ENCODE measurements around the gene YPEL4. TPM values are rescaled to one million over a fixed set of nuclear protein-coding genes. Genes with fewer than 3 reads are reported as not detected.
A peak's percentile ranks its signal among the peaks of the same experiment; 100 is the strongest.

The YPEL4 gene
- polyA plus RNA-seq, 1 of the 3 experiments (the other 2 are of a cell fraction): 2.3 TPM

DNA sequence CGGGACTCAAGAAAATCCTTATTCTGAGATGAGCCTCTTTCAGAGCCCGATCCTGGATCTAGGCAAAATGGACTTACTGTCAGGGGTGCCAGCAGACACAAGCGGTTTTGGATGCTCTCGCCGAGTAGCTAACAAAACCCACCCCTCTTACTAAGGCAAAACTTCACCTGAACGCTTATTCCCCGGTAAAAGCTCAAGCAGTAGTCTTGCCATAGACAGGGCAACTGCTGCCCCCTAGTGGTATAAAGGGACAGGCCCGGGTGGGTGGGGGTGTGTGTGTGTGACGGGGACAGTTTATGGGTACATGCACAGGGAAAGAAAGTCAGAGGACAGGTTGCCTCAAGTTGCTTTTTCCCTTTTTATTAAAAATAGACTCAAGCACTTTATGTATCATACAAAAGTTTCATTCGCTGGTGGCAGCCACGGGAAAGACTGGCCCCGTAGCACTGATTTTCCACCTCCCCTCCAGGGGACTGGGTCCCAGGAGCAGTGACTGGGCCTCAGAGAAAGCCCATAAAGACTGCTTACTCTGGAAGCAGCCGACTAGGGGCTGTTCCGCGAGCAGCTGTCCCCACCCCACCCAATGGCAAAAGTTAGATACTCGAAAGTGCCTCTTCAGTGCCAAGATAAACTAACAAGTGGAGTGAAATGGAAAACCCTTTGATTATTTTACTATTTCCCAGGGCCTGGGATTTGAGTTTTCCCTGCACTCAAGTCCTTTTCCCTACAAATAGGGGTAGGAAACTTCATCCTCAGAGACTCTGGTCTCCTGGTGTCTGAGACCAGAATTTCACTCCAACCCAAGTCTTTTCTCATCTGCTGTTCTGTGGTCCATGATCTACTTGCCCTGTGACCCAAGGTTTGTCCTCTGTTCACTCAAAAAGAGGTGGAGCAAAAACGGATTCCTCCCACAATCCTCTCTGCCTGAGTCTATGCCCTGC, 4.7 kb downstream of the YPEL4 start (continued):
- TF ChIP-seq, protein P1, sequence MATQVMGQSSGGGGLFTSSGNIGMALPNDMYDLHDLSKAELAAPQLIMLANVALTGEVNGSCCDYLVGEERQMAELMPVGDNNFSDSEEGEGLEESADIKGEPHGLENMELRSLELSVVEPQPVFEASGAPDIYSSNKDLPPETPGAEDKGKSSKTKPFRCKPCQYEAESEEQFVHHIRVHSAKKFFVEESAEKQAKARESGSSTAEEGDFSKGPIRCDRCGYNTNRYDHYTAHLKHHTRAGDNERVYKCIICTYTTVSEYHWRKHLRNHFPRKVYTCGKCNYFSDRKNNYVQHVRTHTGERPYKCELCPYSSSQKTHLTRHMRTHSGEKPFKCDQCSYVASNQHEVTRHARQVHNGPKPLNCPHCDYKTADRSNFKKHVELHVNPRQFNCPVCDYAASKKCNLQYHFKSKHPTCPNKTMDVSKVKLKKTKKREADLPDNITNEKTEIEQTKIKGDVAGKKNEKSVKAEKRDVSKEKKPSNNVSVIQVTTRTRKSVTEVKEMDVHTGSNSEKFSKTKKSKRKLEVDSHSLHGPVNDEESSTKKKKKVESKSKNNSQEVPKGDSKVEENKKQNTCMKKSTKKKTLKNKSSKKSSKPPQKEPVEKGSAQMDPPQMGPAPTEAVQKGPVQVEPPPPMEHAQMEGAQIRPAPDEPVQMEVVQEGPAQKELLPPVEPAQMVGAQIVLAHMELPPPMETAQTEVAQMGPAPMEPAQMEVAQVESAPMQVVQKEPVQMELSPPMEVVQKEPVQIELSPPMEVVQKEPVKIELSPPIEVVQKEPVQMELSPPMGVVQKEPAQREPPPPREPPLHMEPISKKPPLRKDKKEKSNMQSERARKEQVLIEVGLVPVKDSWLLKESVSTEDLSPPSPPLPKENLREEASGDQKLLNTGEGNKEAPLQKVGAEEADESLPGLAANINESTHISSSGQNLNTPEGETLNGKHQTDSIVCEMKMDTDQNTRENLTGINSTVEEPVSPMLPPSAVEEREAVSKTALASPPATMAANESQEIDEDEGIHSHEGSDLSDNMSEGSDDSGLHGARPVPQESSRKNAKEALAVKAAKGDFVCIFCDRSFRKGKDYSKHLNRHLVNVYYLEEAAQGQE (IDR thresholded peaks at IDR 0.05; ENCODE audit: low read depth, low read length): no peak
- no peak for TF ChIP-seq NRF1 (IDR thresholded peaks at IDR 0.05; ENCODE audit: low read depth, low read length)
- TF ChIP-seq GABPA (IDR thresholded peaks at IDR 0.05; ENCODE audit: low read depth): no peak
- TF ChIP-seq RAD21 (IDR thresholded peaks at IDR 0.05; ENCODE audit: low read length): peak; percentile 78
- TF ChIP-seq SIN3A (IDR thresholded peaks at IDR 0.05; ENCODE audit: borderline replicate concordance, low read depth, low read length): 0 out of 2 replicates have a peak, but pooled peaks have one; percentile 15
- TF ChIP-seq SMC3 (IDR thresholded peaks at IDR 0.05; ENCODE audit: low read depth, low read length): peak; percentile 55
- TF ChIP-seq POLR2AphosphoS5 (IDR thresholded peaks at IDR 0.05; ENCODE audit: low read depth, low read length): 0 out of 2 replicates have a peak, but pooled peaks have one; percentile 40
- TF ChIP-seq, protein P2, sequence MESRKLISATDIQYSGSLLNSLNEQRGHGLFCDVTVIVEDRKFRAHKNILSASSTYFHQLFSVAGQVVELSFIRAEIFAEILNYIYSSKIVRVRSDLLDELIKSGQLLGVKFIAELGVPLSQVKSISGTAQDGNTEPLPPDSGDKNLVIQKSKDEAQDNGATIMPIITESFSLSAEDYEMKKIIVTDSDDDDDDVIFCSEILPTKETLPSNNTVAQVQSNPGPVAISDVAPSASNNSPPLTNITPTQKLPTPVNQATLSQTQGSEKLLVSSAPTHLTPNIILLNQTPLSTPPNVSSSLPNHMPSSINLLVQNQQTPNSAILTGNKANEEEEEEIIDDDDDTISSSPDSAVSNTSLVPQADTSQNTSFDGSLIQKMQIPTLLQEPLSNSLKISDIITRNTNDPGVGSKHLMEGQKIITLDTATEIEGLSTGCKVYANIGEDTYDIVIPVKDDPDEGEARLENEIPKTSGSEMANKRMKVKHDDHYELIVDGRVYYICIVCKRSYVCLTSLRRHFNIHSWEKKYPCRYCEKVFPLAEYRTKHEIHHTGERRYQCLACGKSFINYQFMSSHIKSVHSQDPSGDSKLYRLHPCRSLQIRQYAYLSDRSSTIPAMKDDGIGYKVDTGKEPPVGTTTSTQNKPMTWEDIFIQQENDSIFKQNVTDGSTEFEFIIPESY (IDR thresholded peaks at IDR 0.05; ENCODE audit: borderline replicate concordance, low read depth): no peak

DNA sequence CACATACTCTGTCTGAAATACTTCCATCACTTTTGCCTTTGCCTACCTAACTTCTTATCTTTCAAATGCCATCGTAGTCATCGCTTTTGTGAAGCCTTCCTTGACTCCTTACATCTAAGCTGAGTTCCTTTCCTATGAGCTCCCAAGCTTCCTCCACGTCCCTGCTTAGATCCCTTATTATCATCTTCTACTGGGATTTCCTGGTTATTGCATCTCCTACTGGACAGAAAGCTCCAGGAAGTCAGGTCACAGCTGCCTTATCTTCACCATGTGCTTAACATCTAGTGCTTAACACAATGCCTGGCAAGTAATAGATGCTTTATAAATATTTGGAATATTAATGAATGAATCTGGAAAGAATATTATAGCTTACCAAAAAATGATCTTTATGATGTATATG, 5.9 kb downstream of the YPEL4 start:
- Histone ChIP-seq H2AFZ (ENCODE audit: low read depth) (no peak overlapping the region), H3K4me3 (ENCODE audit: low read depth in 2 of 2, low read length in 1 of 2) (no peak overlapping the region), H4K20me1 (ENCODE audit: insufficient read depth) (peaks cover 55% of the 10 kb centered on the region), H3K4me1 (ENCODE audit: control insufficient read depth in 1 of 2, insufficient read depth in 2 of 2, low read depth in 1 of 2, low read length in 1 of 2) (peaks cover 30 to 31% of the 10 kb centered on the region in 2 experiments; a peak in 3 of 4 replicates), H3K9me3 (no peaks in the 10 kb centered on the region), H3K27ac (ENCODE audit: low read depth in 2 of 2, low read length in 1 of 2) (no peak overlapping the region), H3F3A (replicated peaks; ENCODE audit: insufficient read depth) (peaks cover 18% of the 10 kb centered on the region), H3K4me2 (no peak overlapping the region), H3K36me3 (replicated peaks in 1 of 2; ENCODE audit: control insufficient read depth in 1 of 2, insufficient read depth in 2 of 2, low read length in 1 of 2) (peaks cover 3 to 4% of the 10 kb centered on the region in 2 experiments), H3K9ac (no peak overlapping the region), H3K79me2 (ENCODE audit: insufficient read depth) (peaks cover 45% of the 10 kb centered on the region), H3K27me3 (ENCODE audit: insufficient read depth) (no peaks in the 10 kb centered on the region), H3K9me2 (no peaks in the 10 kb centered on the region)
- CTCF ChIA-PET: interaction anchor here (0.6 to 17.7 kb wide), 37 partner anchors 10 to 259 kb away, joined by 3 to 326 read pairs (median 6); partner anchors contain the start of genes CLP1, RTN4RL2 and UBE2L6
- TF ChIP-seq GATA2 (CRISPR knock-in tag; IDR thresholded peaks at IDR 0.05) (no peak), CHD2 (IDR thresholded peaks at IDR 0.05; ENCODE audit: low read length, partially characterized antibody) (no peak), EP300 (IDR thresholded peaks at IDR 0.05; ENCODE audit: borderline replicate concordance in 1 of 2, low read depth in 1 of 2, low read length in 1 of 2) (no peak)
- TF ChIP-seq, protein P3, sequence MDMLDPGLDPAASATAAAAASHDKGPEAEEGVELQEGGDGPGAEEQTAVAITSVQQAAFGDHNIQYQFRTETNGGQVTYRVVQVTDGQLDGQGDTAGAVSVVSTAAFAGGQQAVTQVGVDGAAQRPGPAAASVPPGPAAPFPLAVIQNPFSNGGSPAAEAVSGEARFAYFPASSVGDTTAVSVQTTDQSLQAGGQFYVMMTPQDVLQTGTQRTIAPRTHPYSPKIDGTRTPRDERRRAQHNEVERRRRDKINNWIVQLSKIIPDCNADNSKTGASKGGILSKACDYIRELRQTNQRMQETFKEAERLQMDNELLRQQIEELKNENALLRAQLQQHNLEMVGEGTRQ (IDR thresholded peaks at IDR 0.05; ENCODE audit: borderline replicate concordance, low read depth, low read length): no peak
- POLR2A ChIA-PET: interaction anchor here (0.6 kb wide), 1 partner anchor 11 kb away, joined by 3 read pairs; no protein-coding TSS in a partner anchor
- DNase-seq: no peak
- WGBS (ENCODE audit: low lambda C conversion rate): 90% methylated on average over 3 of the region's 3 CpGs
